ENCODE data around the gene ASPDH. TPM values are rescaled to one million over a fixed set of nuclear protein-coding genes. Genes with fewer than 3 reads are reported as not detected.
"Not testable (repeated sequence)": the region's sequence is repeated elsewhere in the genome, so short reads cannot be mapped to it uniquely, and the experiment has no call there.

The ASPDH gene
- total RNA-seq, 1 experiment from 2014 or later = not detected

GRCh38 chr19:50478901-50479715 is 34.6 kb downstream of the ASPDH start:
- DNase-seq (ENCODE audit: low read depth) = peak; percentile 65

- DNase-seq (ENCODE audit: low read depth) = no peak
Measured at GRCh38 chr19:50477751-50478515, 35.8 kb downstream of the ASPDH start.

- DNase-seq (ENCODE audit: low read depth) = no peak
Measured at GRCh38 chr19:50476907-50477238, 36.8 kb downstream of the ASPDH start.

- peak; percentile 97 for DNase-seq (ENCODE audit: low read depth)
Measured at GRCh38 chr19:50476224-50476906, 37.3 kb downstream of the ASPDH start, which contains the start of the genes EMC10 and GARIN5A. EMC10 (plus strand) TSS chr19:50476507; CDS start chr19:50476545, 38 bp downstream. GARIN5A (minus strand) TSS chr19:50476848; CDS start chr19:50476388, 460 bp downstream.

- no peak for DNase-seq (ENCODE audit: low read depth)
Measured at GRCh38 chr19:50475736-50476223, 37.9 kb downstream of the ASPDH start.

- no peak for DNase-seq (ENCODE audit: low read depth)
Measured at GRCh38 chr19:50475101-50475568, 38.6 kb downstream of the ASPDH start.

- DNase-seq (ENCODE audit: low read depth) = not testable (repeated sequence)
Measured at GRCh38 chr19:50473336-50473735, 40.4 kb downstream of the ASPDH start.

- DNase-seq (ENCODE audit: low read depth) = no peak
Measured at GRCh38 chr19:50468818-50469217, 44.9 kb downstream of the ASPDH start.

- no peak for DNase-seq (ENCODE audit: low read depth)
Measured at GRCh38 chr19:50467566-50467965, 46.1 kb downstream of the ASPDH start.

GRCh38 chr19:50466706-50467039 is 47.0 kb downstream of the ASPDH start:
- DNase-seq (ENCODE audit: low read depth) = no peak

- no peak for DNase-seq (ENCODE audit: low read depth)
Measured at GRCh38 chr19:50465986-50466705, 47.6 kb downstream of the ASPDH start.

GRCh38 chr19:50465000-50465399 is 48.7 kb downstream of the ASPDH start:
- no peak for DNase-seq (ENCODE audit: low read depth)

- no peak for DNase-seq (ENCODE audit: low read depth)
Measured at GRCh38 chr19:50464348-50464747, 49.4 kb downstream of the ASPDH start.

- DNase-seq (ENCODE audit: low read depth) = no peak
Measured at GRCh38 chr19:50462970-50463369, 50.7 kb downstream of the ASPDH start.

Other genes with a start within 250 kb of the ASPDH start
- 0.06 and 0.15 TPM in 2 replicates for gene KCNC3, start 184.5 kb downstream of the ASPDH start, total RNA-seq (2014; rRNA removed; shearing (Covaris generic))
- not detected in 2 replicates for gene NAPSA, start 148.3 kb downstream of the ASPDH start, total RNA-seq (2014; rRNA removed; shearing (Covaris generic))
- gene NR1H2, start 137.5 kb downstream of the ASPDH start, total RNA-seq (2014; rRNA removed; shearing (Covaris generic)) = 61.1 and 77.3 TPM in 2 replicates
- 84.5 and 99.5 TPM in 2 replicates for gene POLD1, start 129.6 kb downstream of the ASPDH start, total RNA-seq (2014; rRNA removed; shearing (Covaris generic))
- not detected in 2 replicates for gene SPIB, start 95.0 kb downstream of the ASPDH start, total RNA-seq (2014; rRNA removed; shearing (Covaris generic))
- gene MYBPC2, start 81.0 kb downstream of the ASPDH start, total RNA-seq (2014; rRNA removed; shearing (Covaris generic)) = not detected in 2 replicates
- 98.2 and 135 TPM in 2 replicates for gene EMC10, start 37.4 kb downstream of the ASPDH start, total RNA-seq (2014; rRNA removed; shearing (Covaris generic))
- gene GARIN5A, start 37.1 kb downstream of the ASPDH start, total RNA-seq (2014; rRNA removed; shearing (Covaris generic)) = 0.46 and 0.95 TPM in 2 replicates
- gene JOSD2, start 2.7 kb downstream of the ASPDH start, total RNA-seq (2014; rRNA removed; shearing (Covaris generic)) = 17.6 and 26.2 TPM in 2 replicates
- gene LRRC4B, start 54.5 kb upstream of the ASPDH start, total RNA-seq (2014; rRNA removed; shearing (Covaris generic)) = 1.8 and 5.6 TPM in 2 replicates
- 0.36 and 1.4 TPM in 2 replicates for gene SYT3, start 126.0 kb upstream of the ASPDH start, total RNA-seq (2014; rRNA removed; shearing (Covaris generic))
- 9.2 TPM in 1 of 2 replicates, not detected in the other for gene C19orf81, start 135.5 kb upstream of the ASPDH start, total RNA-seq (2014; rRNA removed; shearing (Covaris generic))
- gene SHANK1, start 205.9 kb upstream of the ASPDH start, total RNA-seq (2014; rRNA removed; shearing (Covaris generic)) = 0.17 and 2.4 TPM in 2 replicates
- gene CLEC11A, start 209.5 kb upstream of the ASPDH start, total RNA-seq (2014; rRNA removed; shearing (Covaris generic)) = 47.6 and 56.9 TPM in 2 replicates